B cell (primary cell): ENCODE results near the gene DIP2B.

Experiments used
- CTCF ChIP-seq: fragments of 200-600 bp; IDR thresholded peaks from one replicate; pipeline ENCODE4 v1.8.0; 2022; ENCODE audit warnings: antibody characterized with exemption, mild to moderate bottlenecking
- EZH2 ChIP-seq: IDR thresholded peaks from 2 replicates; pipeline ENCODE4 v1.6.1; 2012; ENCODE audit warnings: borderline replicate concordance, low read depth, mild to moderate bottlenecking, moderate library complexity, low read length; ENCODE audit not compliant: insufficient read depth, poor library complexity, severe bottlenecking

DNA sequence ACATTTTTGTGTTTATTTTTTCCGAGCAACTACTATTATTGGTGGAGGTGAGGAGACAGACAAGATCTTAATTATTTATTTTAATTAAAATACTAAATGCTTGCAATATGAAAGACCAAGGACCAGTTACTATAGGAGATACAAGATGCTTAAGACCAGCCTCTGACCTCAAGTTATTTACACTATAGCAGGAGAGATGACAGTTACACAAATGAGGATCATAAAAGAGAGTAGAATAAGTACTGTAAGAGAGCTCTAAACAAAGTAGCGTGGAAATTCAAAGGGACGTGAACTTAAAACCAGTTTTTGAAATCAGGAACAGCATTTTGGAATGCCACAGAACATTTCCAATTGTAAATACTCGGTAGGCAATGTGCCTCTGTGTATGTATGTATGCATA lies 131.1 kb downstream of the DIP2B start:
- no peak for TF ChIP-seq CTCF
- TF ChIP-seq EZH2, result no peak
